ENCODE results near the gene SERINC5.
A peak's percentile ranks its signal among the peaks of the same experiment; 100 is the strongest.
"Not testable (repeated sequence)": the region's sequence is repeated elsewhere in the genome, so short reads cannot be mapped to it uniquely, and the experiment has no call there.

The SERINC5 gene

GRCh38 chr5:80255811-80256712 lies at the start of gene SERINC5:
Gene SERINC5, minus strand, starts transcription at chr5:80256048. Its CDS starts 126 bp downstream, at chr5:80255922.
- DNase-seq (ENCODE audit: low read depth in 2 of 2) = peak; percentile 77

GRCh38 chr5:80302636-80303035 lies 46.8 kb upstream of the SERINC5 start:
- DNase-seq (ENCODE audit: low read depth in 2 of 2) = no peak

GRCh38 chr5:80301342-80301741 lies 45.5 kb upstream of the SERINC5 start:
- not testable (repeated sequence) for DNase-seq (ENCODE audit: low read depth in 2 of 2)

GRCh38 chr5:80300796-80301195 lies 44.9 kb upstream of the SERINC5 start:
- DNase-seq (ENCODE audit: low read depth in 2 of 2) = not testable (repeated sequence)

- DNase-seq (ENCODE audit: low read depth in 2 of 2) = no peak
Measured at GRCh38 chr5:80300125-80300524, 44.3 kb upstream of the SERINC5 start.

GRCh38 chr5:80299601-80300000 lies 43.8 kb upstream of the SERINC5 start:
- DNase-seq (ENCODE audit: low read depth in 2 of 2) = no peak

GRCh38 chr5:80296121-80296520 lies 40.3 kb upstream of the SERINC5 start:
- no peak for DNase-seq (ENCODE audit: low read depth in 2 of 2)

- no peak for DNase-seq (ENCODE audit: low read depth in 2 of 2)
Measured at GRCh38 chr5:80291761-80292160, 35.9 kb upstream of the SERINC5 start.

- DNase-seq (ENCODE audit: low read depth in 2 of 2) = no peak
Measured at GRCh38 chr5:80289320-80289719, 33.5 kb upstream of the SERINC5 start.

- no peak for DNase-seq (ENCODE audit: low read depth in 2 of 2)
Measured at GRCh38 chr5:80288177-80288576, 32.3 kb upstream of the SERINC5 start.

- no peak for DNase-seq (ENCODE audit: low read depth in 2 of 2)
Measured at GRCh38 chr5:80284720-80285119, 28.9 kb upstream of the SERINC5 start.

- no peak for DNase-seq (ENCODE audit: low read depth in 2 of 2)
Measured at GRCh38 chr5:80283360-80283759, 27.5 kb upstream of the SERINC5 start.

- DNase-seq (ENCODE audit: low read depth in 2 of 2) = no peak
Measured at GRCh38 chr5:80282054-80282453, 26.2 kb upstream of the SERINC5 start.

- no peak for DNase-seq (ENCODE audit: low read depth in 2 of 2)
Measured at GRCh38 chr5:80277191-80277590, 21.3 kb upstream of the SERINC5 start.

GRCh38 chr5:80276186-80276585 lies 20.3 kb upstream of the SERINC5 start:
- DNase-seq (ENCODE audit: low read depth in 2 of 2) = no peak

- DNase-seq (ENCODE audit: low read depth in 2 of 2) = no peak
Measured at GRCh38 chr5:80275347-80275746, 19.5 kb upstream of the SERINC5 start.

GRCh38 chr5:80270543-80270942 lies 14.7 kb upstream of the SERINC5 start:
- DNase-seq (ENCODE audit: low read depth in 2 of 2) = not testable (repeated sequence)

GRCh38 chr5:80269991-80270438 lies 14.2 kb upstream of the SERINC5 start:
- DNase-seq (ENCODE audit: low read depth in 2 of 2) = no peak

GRCh38 chr5:80268916-80269315 lies 13.1 kb upstream of the SERINC5 start:
- DNase-seq (ENCODE audit: low read depth in 2 of 2) = no peak

GRCh38 chr5:80266566-80266965 lies 10.7 kb upstream of the SERINC5 start:
- DNase-seq (ENCODE audit: low read depth in 2 of 2) = no peak

- DNase-seq (ENCODE audit: low read depth in 2 of 2) = no peak
Measured at GRCh38 chr5:80260461-80260860, 4.6 kb upstream of the SERINC5 start.

GRCh38 chr5:80259511-80260203 lies 3.8 kb upstream of the SERINC5 start:
- no peak for DNase-seq (ENCODE audit: low read depth in 2 of 2)

- peak in 1 of 2 donors; percentile 31 for DNase-seq (ENCODE audit: low read depth in 2 of 2)
Measured at GRCh38 chr5:80255431-80255810, 427 bp downstream of the SERINC5 start.
